Lung (tissue), 12 donors: Measurements from ENCODE around the gene RASL12. TPM values are rescaled to one million over a fixed set of nuclear protein-coding genes. Genes with fewer than 3 reads are reported as not detected.

Experiments used
- ATAC-seq: fragments of 200-7000 bp; cut with Tn5 transposase; one replicate; pipeline ENCODE4 v1.9.1; 2020; ENCODE audit warnings: moderate number of reproducible peaks; ENCODE audit not compliant: insufficient read depth, low FRiP score
- DNase-seq, 3 donors: peaks; one replicate each; pipeline ENCODE4 v3.0.0-alpha.2; 2013 to 2017
- H3K27ac ChIP-seq, 2 donors: one replicate each; pipeline ENCODE4 v1.5.1; 2013; ENCODE audit warnings: mild to moderate bottlenecking in 2 of 2, moderate library complexity in 2 of 2, control low read depth in 1 of 2, inconsistent platforms in 1 of 2, low read depth in 1 of 2, low read length in 1 of 2
- H3K27me3 ChIP-seq, 3 donors: one replicate each; pipeline ENCODE4 v1.5.1; 2013; ENCODE audit warnings: low read length in 2 of 3; ENCODE audit not compliant: control insufficient read depth in 3 of 3, insufficient read depth in 3 of 3
- H3K36me3 ChIP-seq, 4 donors: one replicate each; pipeline ENCODE4 v1.5.1; 2013; ENCODE audit warnings: low read length in 4 of 4, mild to moderate bottlenecking in 1 of 4, moderate library complexity in 1 of 4; ENCODE audit not compliant: control insufficient read depth in 4 of 4, insufficient read depth in 4 of 4
- H3K4me1 ChIP-seq, 5 donors: one replicate each; pipeline ENCODE4 v1.5.1; 2013; ENCODE audit warnings: low read length in 5 of 5, mild to moderate bottlenecking in 2 of 5, moderate library complexity in 1 of 5; ENCODE audit not compliant: control insufficient read depth in 5 of 5, insufficient read depth in 5 of 5
- H3K4me3 ChIP-seq: one replicate; pipeline ENCODE4 v1.5.1; 2013; ENCODE audit warnings: mild to moderate bottlenecking, control low read depth, moderate library complexity
- H3K9ac ChIP-seq, 2 donors: one replicate each; pipeline ENCODE4 v1.5.1; 2013; ENCODE audit warnings: low read length in 2 of 2, control low read depth in 1 of 2; ENCODE audit not compliant: insufficient read depth in 1 of 2
- H3K9me3 ChIP-seq, 4 donors: one replicate each; pipeline ENCODE4 v1.5.1; 2013; ENCODE audit warnings: low read length in 3 of 4, mild to moderate bottlenecking in 1 of 4, moderate library complexity in 1 of 4; ENCODE audit not compliant: control insufficient read depth in 4 of 4, insufficient read depth in 3 of 4
- WGBS, 2 donors: extraction: QIAGEN DNeasy Blood & Tissue Kit; methylation state at CpG; one replicate each; pipeline ENCODE4 v1.1.7; 2013; 5-methylcytosine and 5-hydroxymethylcytosine counted together
- polyA plus RNA-seq, 2 donors: library from polyadenylated mRNA; stranded (reverse); fragments of 200-250 nt; gene quantifications; one replicate each; pipeline ENCODE4 v1.2.1, GENCODE V29; 2013
- total RNA-seq, 2 donors: library from RNA; depleted of rRNA in 1 of 2; stranded (reverse); fragments of >200 nt in 1 of 2; gene quantifications; one replicate each; pipeline ENCODE4 v1.2.1, GENCODE V29; 2014 to 2021
- TF ChIP-seq, protein P1 (sequence below): IDR thresholded peaks from 2 replicates; pipeline ENCODE4 v1.5.1; 2012; ENCODE audit warnings: mild to moderate bottlenecking; ENCODE audit errors: control extremely low read depth, extremely low read depth
- donor health status: control.
- donor health status: control.
- donor health status: Bipolar disorder and iron deficiency.
- donor health status: healthy.
- donor health status: DM: yes; HTN: yes; CAD: no.

The RASL12 gene
- total and polyA plus RNA-seq, 4 donors = 13.8 to 75.7 (median 23.2) TPM

DNA sequence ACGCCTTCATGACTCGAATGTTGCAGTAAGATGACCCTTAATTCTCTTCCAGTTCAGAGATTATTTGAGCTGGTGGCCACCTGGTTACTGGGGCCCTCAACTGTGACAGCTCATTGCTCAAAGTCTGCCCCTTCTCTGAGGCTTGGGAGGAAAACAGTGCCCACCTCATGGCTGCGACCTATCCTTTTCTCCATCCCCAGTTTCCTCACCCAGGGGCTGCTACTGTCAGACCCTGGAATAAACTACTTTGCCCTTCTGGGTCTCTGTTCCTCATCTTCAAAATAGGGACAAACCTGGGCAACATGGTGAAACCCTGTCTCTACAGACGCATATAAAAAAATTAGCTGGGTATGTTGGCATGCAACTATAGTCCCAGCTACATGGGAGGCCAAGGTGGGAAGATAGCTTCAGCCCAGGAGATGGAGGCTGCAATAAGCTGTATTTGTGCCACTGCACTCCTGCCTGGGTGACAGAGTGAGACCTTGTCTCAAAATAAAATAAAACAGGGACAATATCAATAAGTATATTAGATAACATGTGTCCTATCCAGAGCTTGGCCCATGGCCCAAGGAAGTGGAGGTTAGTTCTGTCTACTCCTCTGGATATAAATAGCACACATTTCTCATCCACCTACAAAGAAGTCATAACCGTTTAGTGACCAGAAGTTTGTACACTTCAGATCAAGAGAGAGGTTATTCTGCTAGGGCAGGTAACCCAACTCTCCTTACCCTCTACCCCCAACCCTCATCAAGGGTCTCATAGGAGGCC lies 2.2 kb upstream of the RASL12 start:
- Histone ChIP-seq H3K9me3 (no peaks in the 10 kb centered on the region), H3K27me3 (no peaks in the 10 kb centered on the region), H3K4me1 (peaks cover 3 to 65% (median 27%) of the 10 kb centered on the region in 5 donors), H3K4me3 (no peak overlapping the region), H3K36me3 (peaks cover 0 to 15% (median 4%) of the 10 kb centered on the region in 4 donors), H3K27ac (peak overlapping the region; percentile 76 to 86), H3K9ac (no peak overlapping the region)
- ATAC-seq (no peak), DNase-seq (no peak)
- 75 to 76% methylated on average over 5 of the region's 5 CpGs for WGBS, 2 donors
- TF ChIP-seq, protein P1, sequence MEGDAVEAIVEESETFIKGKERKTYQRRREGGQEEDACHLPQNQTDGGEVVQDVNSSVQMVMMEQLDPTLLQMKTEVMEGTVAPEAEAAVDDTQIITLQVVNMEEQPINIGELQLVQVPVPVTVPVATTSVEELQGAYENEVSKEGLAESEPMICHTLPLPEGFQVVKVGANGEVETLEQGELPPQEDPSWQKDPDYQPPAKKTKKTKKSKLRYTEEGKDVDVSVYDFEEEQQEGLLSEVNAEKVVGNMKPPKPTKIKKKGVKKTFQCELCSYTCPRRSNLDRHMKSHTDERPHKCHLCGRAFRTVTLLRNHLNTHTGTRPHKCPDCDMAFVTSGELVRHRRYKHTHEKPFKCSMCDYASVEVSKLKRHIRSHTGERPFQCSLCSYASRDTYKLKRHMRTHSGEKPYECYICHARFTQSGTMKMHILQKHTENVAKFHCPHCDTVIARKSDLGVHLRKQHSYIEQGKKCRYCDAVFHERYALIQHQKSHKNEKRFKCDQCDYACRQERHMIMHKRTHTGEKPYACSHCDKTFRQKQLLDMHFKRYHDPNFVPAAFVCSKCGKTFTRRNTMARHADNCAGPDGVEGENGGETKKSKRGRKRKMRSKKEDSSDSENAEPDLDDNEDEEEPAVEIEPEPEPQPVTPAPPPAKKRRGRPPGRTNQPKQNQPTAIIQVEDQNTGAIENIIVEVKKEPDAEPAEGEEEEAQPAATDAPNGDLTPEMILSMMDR = no peak

DNA sequence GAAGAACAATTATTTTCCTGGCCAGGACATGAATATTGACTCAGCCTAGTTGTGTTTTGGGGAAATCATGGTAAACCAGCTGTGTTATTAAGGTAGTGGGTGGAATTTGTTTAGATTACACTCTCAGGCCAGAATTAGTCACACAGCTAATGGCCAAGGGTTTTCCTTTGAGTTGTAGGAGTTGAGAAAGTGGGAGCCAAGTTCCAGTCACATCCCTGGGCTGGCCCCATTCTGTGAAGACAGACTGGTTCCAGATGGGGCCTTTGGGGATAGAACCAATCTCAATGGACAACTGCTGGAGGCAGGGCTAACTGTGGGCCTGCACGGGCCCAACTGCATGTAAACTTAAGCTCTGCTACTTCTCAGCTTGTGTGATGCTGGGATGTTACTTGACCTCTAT lies 1.4 kb upstream of the RASL12 start:
- Histone ChIP-seq H3K4me3 (no peak overlapping the region), H3K4me1 (peaks cover 3 to 72% (median 27%) of the 10 kb centered on the region in 5 donors), H3K9ac (peak overlapping the region in 1 of 2 donors; percentile 61), H3K9me3 (no peaks in the 10 kb centered on the region), H3K27me3 (no peaks in the 10 kb centered on the region), H3K36me3 (peaks cover 0 to 18% (median 5%) of the 10 kb centered on the region in 4 donors), H3K27ac (peak overlapping the region; percentile 76 to 86)
- whole genome bisulfite sequencing, 2 donors = 77 to 78% methylated on average over 1 of the region's 1 CpG
- DNase-seq (peak; percentile 96 to 99 (median 99)), ATAC-seq (peak; percentile 49)
- TF ChIP-seq, protein P1 = no peak

DNA sequence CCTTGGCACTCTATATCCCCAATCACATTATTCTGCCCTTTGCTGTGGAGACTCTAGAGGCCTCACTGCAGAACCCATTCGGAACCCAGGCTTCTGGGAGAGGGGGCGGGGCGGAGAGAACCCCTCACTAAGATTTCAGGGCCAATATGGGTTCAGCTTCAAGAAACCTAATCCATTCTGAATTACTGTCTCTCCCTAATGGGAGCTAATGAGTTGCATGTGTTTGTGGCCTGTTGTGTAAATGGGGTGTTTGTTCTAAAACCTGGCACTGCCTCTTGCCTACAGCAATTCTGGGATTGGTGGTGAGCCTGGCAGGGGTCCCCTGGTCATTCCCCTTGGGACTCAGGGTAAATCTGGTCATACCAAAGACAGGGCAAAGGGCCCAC lies 605 bp upstream of the RASL12 start:
- Histone ChIP-seq H3K9me3 (no peaks in the 10 kb centered on the region), H3K36me3 (peaks cover 0 to 25% (median 8%) of the 10 kb centered on the region in 4 donors), H3K27ac (peak overlapping the region; percentile 27 to 67), H3K4me3 (no peak overlapping the region), H3K9ac (peak overlapping the region in 1 of 2 donors; percentile 61), H3K4me1 (peaks cover 3 to 78% (median 27%) of the 10 kb centered on the region in 5 donors), H3K27me3 (no peaks in the 10 kb centered on the region)
- ATAC-seq = no peak
- peak in 1 of 3 donors; percentile 54 for DNase-seq
- TF ChIP-seq, protein P1 = no peak
- 89 to 95% methylated on average over 3 of the region's 3 CpGs for WGBS, 2 donors
